ENCODE data around the gene SORCS2. TPM values are rescaled to one million over a fixed set of nuclear protein-coding genes. Genes with fewer than 3 reads are reported as not detected.

SORCS2 gene
- total RNA-seq, 1 donor from 2014 or later = 5.2 TPM

- Histone ChIP-seq H3F3A (ENCODE audit: low read depth) (peaks cover 5% of the 10 kb centered on the region), H3K79me2 (ENCODE audit: low read depth) (no peaks in the 10 kb centered on the region), H4K20me1 (ENCODE audit: low read depth) (no peaks in the 10 kb centered on the region), H3K4me3 (no peak overlapping the region), H3K27ac (no peak overlapping the region), H2AFZ (replicated peaks) (no peak overlapping the region), H3K36me3 (no peaks in the 10 kb centered on the region), H3K4me2 (no peak overlapping the region), H3K27me3 (no peaks in the 10 kb centered on the region), H3K9ac (no peak overlapping the region), H3K9me3 (ENCODE audit: low read depth) (no peaks in the 10 kb centered on the region), H3K4me1 (peaks cover 9% of the 10 kb centered on the region)
- Mint-ChIP-seq H3K36me3 (no peaks in the 10 kb centered on the region), H3K4me3 (no peak overlapping the region), H3K27ac (no peak overlapping the region), H3K27me3 (ENCODE audit: insufficient read depth, low read depth) (peaks cover 16% of the 10 kb centered on the region), H3K4me1 (peaks cover 14% of the 10 kb centered on the region), H3K9me3 (peaks cover 5% of the 10 kb centered on the region)
- TF ChIP-seq CTCF (IDR thresholded peaks at IDR 0.05) = no peak
- no peak for DNase-seq (ENCODE audit: low spot score)
These were observed 438.4 kb downstream of the SORCS2 start for GRCh38 chr4:7630568-7631287.

- H3K4me1 ChIP-seq = peaks cover 14% of the 10 kb centered on the region
- no peak for TF ChIP-seq CTCF (IDR thresholded peaks at IDR 0.05)
- no peak for TF ChIP-seq EZH2phosphoT487 (IDR thresholded peaks at IDR 0.05)
- no peak overlapping the region for H2AFZ ChIP-seq (replicated peaks)
- no peak overlapping the region for H3K9ac ChIP-seq
- peaks cover 17% of the 10 kb centered on the region for H3K27me3 Mint-ChIP-seq (ENCODE audit: insufficient read depth, low read depth)
- no peak for DNase-seq (ENCODE audit: low spot score)
- H3K27me3 ChIP-seq = no peaks in the 10 kb centered on the region
- no peak overlapping the region for H3K27ac Mint-ChIP-seq
- H3K27ac ChIP-seq = no peak overlapping the region
- no peaks in the 10 kb centered on the region for H4K20me1 ChIP-seq (ENCODE audit: low read depth)
- no peaks in the 10 kb centered on the region for H3K36me3 Mint-ChIP-seq
- no peaks in the 10 kb centered on the region for H3K79me2 ChIP-seq (ENCODE audit: low read depth)
- peaks cover 7% of the 10 kb centered on the region for H3F3A ChIP-seq (ENCODE audit: low read depth)
- peaks cover 5% of the 10 kb centered on the region for H3K9me3 Mint-ChIP-seq
- H3K4me3 Mint-ChIP-seq = no peak overlapping the region
- no peak overlapping the region for H3K4me3 ChIP-seq
- H3K36me3 ChIP-seq = no peaks in the 10 kb centered on the region
- H3K4me2 ChIP-seq = no peak overlapping the region
- no peaks in the 10 kb centered on the region for H3K9me3 ChIP-seq (ENCODE audit: low read depth)
- H3K4me1 Mint-ChIP-seq = peaks cover 14% of the 10 kb centered on the region
These were observed 439.1 kb downstream of the SORCS2 start for GRCh38 chr4:7631288-7632014.

GRCh38 chr4:7632341-7632740, 440.0 kb downstream of the SORCS2 start:
- Histone ChIP-seq H3K27me3 (no peaks in the 10 kb centered on the region), H3K27ac (no peak overlapping the region), H3K9ac (no peak overlapping the region), H3K9me3 (ENCODE audit: low read depth) (no peaks in the 10 kb centered on the region), H3K36me3 (no peaks in the 10 kb centered on the region), H3K79me2 (ENCODE audit: low read depth) (no peaks in the 10 kb centered on the region), H3K4me2 (no peak overlapping the region), H3F3A (ENCODE audit: low read depth) (peaks cover 7% of the 10 kb centered on the region), H3K4me3 (no peak overlapping the region), H3K4me1 (peaks cover 14% of the 10 kb centered on the region), H4K20me1 (ENCODE audit: low read depth) (no peaks in the 10 kb centered on the region), H2AFZ (replicated peaks) (no peak overlapping the region)
- H3K4me3 Mint-ChIP-seq = no peak overlapping the region
- H3K4me1 Mint-ChIP-seq = peaks cover 18% of the 10 kb centered on the region
- no peaks in the 10 kb centered on the region for H3K36me3 Mint-ChIP-seq
- TF ChIP-seq EZH2phosphoT487 (IDR thresholded peaks at IDR 0.05) = no peak
- no peak for TF ChIP-seq EZH2 (IDR thresholded peaks at IDR 0.05)
- H3K9me3 Mint-ChIP-seq = peaks cover 5% of the 10 kb centered on the region
- DNase-seq (ENCODE audit: low spot score) = no peak
- peaks cover 17% of the 10 kb centered on the region for H3K27me3 Mint-ChIP-seq (ENCODE audit: insufficient read depth, low read depth)
- no peak overlapping the region for H3K27ac Mint-ChIP-seq

- Histone ChIP-seq H3K36me3 (no peaks in the 10 kb centered on the region), H3K4me1 (peaks cover 14% of the 10 kb centered on the region), H3K79me2 (ENCODE audit: low read depth) (no peaks in the 10 kb centered on the region), H3K4me2 (no peak overlapping the region), H4K20me1 (ENCODE audit: low read depth) (no peaks in the 10 kb centered on the region), H2AFZ (replicated peaks) (no peak overlapping the region), H3K9me3 (ENCODE audit: low read depth) (no peaks in the 10 kb centered on the region), H3K27me3 (no peaks in the 10 kb centered on the region), H3K9ac (no peak overlapping the region), H3K4me3 (no peak overlapping the region), H3K27ac (no peak overlapping the region), H3F3A (ENCODE audit: low read depth) (peaks cover 7% of the 10 kb centered on the region)
- peaks cover 18% of the 10 kb centered on the region for H3K4me1 Mint-ChIP-seq
- no peaks in the 10 kb centered on the region for H3K36me3 Mint-ChIP-seq
- no peak for DNase-seq (ENCODE audit: low spot score)
- TF ChIP-seq EZH2phosphoT487 (IDR thresholded peaks at IDR 0.05) = no peak
- TF ChIP-seq EZH2 (IDR thresholded peaks at IDR 0.05) = no peak
- no peak for TF ChIP-seq CTCF (IDR thresholded peaks at IDR 0.05)
- H3K27me3 Mint-ChIP-seq (ENCODE audit: insufficient read depth, low read depth) = peaks cover 12% of the 10 kb centered on the region
- no peak overlapping the region for H3K27ac Mint-ChIP-seq
- H3K4me3 Mint-ChIP-seq = no peak overlapping the region
- H3K9me3 Mint-ChIP-seq = peaks cover 5% of the 10 kb centered on the region
These were observed 440.6 kb downstream of the SORCS2 start for GRCh38 chr4:7632971-7633370.

Measured in neural progenitor cell (in vitro differentiated cells).